Liver (tissue), 3 donors: ENCODE data around the gene RTF2.

Experiments
- EGR1 ChIP-seq, 2 donors: IDR thresholded peaks; 2 replicates each; pipeline ENCODE4 v1.6.1; 2016 to 2018; ENCODE audit warnings: antibody characterized with exemption in 2 of 2, low read depth in 2 of 2
- JUND ChIP-seq, 2 donors: IDR thresholded peaks; 2 replicates each; pipeline ENCODE4 v1.6.1; 2016; ENCODE audit warnings: antibody characterized with exemption in 2 of 2
- RXRA ChIP-seq, 2 donors: IDR thresholded peaks; 2 replicates each; pipeline ENCODE4 v1.6.1; 2017 to 2018; ENCODE audit warnings: antibody characterized with exemption in 2 of 2, mild to moderate bottlenecking in 1 of 2
- TF ChIP-seq, protein P1 (sequence below): IDR thresholded peaks from 2 replicates; pipeline ENCODE4 v1.6.1; 2016; ENCODE audit warnings: antibody characterized with exemption
- TF ChIP-seq, protein P2 (sequence below): fragments of 150-350 bp; IDR thresholded peaks from 2 replicates; pipeline ENCODE4 v1.5.1; 2017; ENCODE audit warnings: improper control_type of control experiment, low read depth, low read length; ENCODE audit not compliant: missing input control
- donor health status: healthy.
- donor health status: healthy.

GRCh38 chr20:56454754-56455153 lies 13.7 kb upstream of the RTF2 start:
- TF ChIP-seq, protein P1, sequence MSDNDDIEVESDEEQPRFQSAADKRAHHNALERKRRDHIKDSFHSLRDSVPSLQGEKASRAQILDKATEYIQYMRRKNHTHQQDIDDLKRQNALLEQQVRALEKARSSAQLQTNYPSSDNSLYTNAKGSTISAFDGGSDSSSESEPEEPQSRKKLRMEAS: no peak
- TF ChIP-seq, protein P2, sequence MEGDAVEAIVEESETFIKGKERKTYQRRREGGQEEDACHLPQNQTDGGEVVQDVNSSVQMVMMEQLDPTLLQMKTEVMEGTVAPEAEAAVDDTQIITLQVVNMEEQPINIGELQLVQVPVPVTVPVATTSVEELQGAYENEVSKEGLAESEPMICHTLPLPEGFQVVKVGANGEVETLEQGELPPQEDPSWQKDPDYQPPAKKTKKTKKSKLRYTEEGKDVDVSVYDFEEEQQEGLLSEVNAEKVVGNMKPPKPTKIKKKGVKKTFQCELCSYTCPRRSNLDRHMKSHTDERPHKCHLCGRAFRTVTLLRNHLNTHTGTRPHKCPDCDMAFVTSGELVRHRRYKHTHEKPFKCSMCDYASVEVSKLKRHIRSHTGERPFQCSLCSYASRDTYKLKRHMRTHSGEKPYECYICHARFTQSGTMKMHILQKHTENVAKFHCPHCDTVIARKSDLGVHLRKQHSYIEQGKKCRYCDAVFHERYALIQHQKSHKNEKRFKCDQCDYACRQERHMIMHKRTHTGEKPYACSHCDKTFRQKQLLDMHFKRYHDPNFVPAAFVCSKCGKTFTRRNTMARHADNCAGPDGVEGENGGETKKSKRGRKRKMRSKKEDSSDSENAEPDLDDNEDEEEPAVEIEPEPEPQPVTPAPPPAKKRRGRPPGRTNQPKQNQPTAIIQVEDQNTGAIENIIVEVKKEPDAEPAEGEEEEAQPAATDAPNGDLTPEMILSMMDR: no peak
- TF ChIP-seq RXRA (IDR thresholded peaks at IDR 0.05) (no peak), JUND (IDR thresholded peaks at IDR 0.05) (no peak), EGR1 (IDR thresholded peaks at IDR 0.05; ENCODE audit: low read depth in 2 of 2) (no peak)
